Measurements from ENCODE around the gene C3orf22. TPM values are rescaled to one million over a fixed set of nuclear protein-coding genes. Genes with fewer than 3 reads are reported as not detected.

The C3orf22 gene
- total RNA-seq, 1 experiment from 2014 or later = not detected

GRCh38 chr3:126527455-126528211, 31.1 kb downstream of the C3orf22 start:
- no peak for DNase-seq (ENCODE audit: low spot score)

- no peak for DNase-seq (ENCODE audit: low spot score)
Observed at GRCh38 chr3:126527006-126527405, 31.7 kb downstream of the C3orf22 start.

GRCh38 chr3:126526668-126527005, 32.1 kb downstream of the C3orf22 start:
- no peak for DNase-seq (ENCODE audit: low spot score)

- no peak for DNase-seq (ENCODE audit: low spot score)
Observed at GRCh38 chr3:126525853-126526667, 32.7 kb downstream of the C3orf22 start.

- no peak for DNase-seq (ENCODE audit: low spot score)
Observed at GRCh38 chr3:126525091-126525852, 33.5 kb downstream of the C3orf22 start.

- DNase-seq (ENCODE audit: low spot score) = no peak
Observed at GRCh38 chr3:126524429-126524988, 34.2 kb downstream of the C3orf22 start.

GRCh38 chr3:126523745-126524428, 34.8 kb downstream of the C3orf22 start, which contains the start of gene CHST13:
TSS of gene CHST13 (plus strand) at chr3:126524155. CDS start at chr3:126524333, 178 bp downstream.
- DNase-seq (ENCODE audit: low spot score) = no peak

GRCh38 chr3:126522363-126522788, 36.4 kb downstream of the C3orf22 start:
- DNase-seq (ENCODE audit: low spot score) = peak; percentile 53

- no peak for DNase-seq (ENCODE audit: low spot score)
Observed at GRCh38 chr3:126521122-126521891, 37.4 kb downstream of the C3orf22 start.

GRCh38 chr3:126519506-126520455, 39.0 kb downstream of the C3orf22 start:
- DNase-seq (ENCODE audit: low spot score) = no peak

- no peak for DNase-seq (ENCODE audit: low spot score)
Observed at GRCh38 chr3:126518779-126519177, 40.0 kb downstream of the C3orf22 start.

- DNase-seq (ENCODE audit: low spot score) = no peak
Observed at GRCh38 chr3:126517986-126518778, 40.5 kb downstream of the C3orf22 start.

- DNase-seq (ENCODE audit: low spot score) = no peak
Observed at GRCh38 chr3:126517291-126517951, 41.3 kb downstream of the C3orf22 start, which contains the start of gene UROC1. TSS of gene UROC1 (minus strand) at chr3:126517773. CDS start at chr3:126517719, 54 bp downstream.

GRCh38 chr3:126516936-126517290, 41.8 kb downstream of the C3orf22 start:
- DNase-seq (ENCODE audit: low spot score) = no peak

GRCh38 chr3:126516152-126516935, 42.4 kb downstream of the C3orf22 start:
- no peak for DNase-seq (ENCODE audit: low spot score)

GRCh38 chr3:126515066-126515706, 43.5 kb downstream of the C3orf22 start:
- no peak for DNase-seq (ENCODE audit: low spot score)

- no peak for DNase-seq (ENCODE audit: low spot score)
Observed at GRCh38 chr3:126514161-126514560, 44.6 kb downstream of the C3orf22 start.

Measured in H4 (cell line).